CD4-positive, alpha-beta T cell treated with Interferon alpha-2 for 1 hour (primary cell): Measurements from ENCODE around the gene GOT1.
A peak's percentile ranks its signal among the peaks of the same experiment; 100 is the strongest.

Experiments
- DNase-seq, 2 donors: peaks; one replicate each; pipeline ENCODE4 v3.0.0-alpha.2; 2020 to 2022

Gene GOT1

GRCh38 chr10:99430451-99431189 lies at the start of gene GOT1:
GOT1 (minus strand) TSS chr10:99430624; CDS start chr10:99430565, 59 bp downstream.
- peak; percentile 95 to 97 for DNase-seq

GRCh38 chr10:99470327-99470726 lies 39.9 kb upstream of the GOT1 start:
- no peak for DNase-seq

DNA sequence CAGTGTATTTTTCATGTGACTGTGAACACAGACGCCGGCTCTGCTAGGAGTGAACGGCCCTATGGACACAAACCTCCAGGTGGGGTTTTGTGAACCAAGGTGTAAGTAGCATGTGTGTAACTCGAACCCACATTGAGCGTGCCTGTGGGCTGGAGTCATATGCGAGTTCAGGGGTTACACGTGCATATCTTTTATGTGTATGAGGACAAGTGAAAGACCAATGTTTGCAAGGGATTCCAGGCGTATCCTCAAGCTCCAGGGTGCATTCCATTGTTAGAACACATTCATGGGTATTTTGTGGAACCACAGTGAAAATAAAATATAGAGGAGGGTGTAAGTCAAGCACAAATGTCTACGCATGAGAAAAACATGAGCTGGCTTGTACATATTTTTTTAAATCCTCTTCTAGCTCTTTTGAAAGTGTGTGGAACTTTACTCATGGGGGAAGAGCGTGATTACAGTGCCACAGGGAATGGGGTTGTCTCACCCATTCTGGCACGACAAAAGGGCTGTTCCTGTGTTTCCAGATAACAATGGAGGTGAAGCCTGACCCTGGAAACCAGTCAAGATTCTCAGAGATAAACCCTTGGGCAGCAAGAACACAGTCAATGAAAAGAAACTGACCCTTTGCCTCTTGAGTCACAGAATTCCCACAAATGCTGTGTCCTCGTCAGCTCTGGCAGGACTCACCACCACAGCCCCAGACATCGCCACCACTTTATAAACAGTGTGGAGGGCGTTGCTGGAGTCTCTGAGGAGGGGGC lies 37.0 kb upstream of the GOT1 start:
- no peak for DNase-seq

GRCh38 chr10:99466632-99467223 lies 36.3 kb upstream of the GOT1 start:
- DNase-seq, result no peak

DNA sequence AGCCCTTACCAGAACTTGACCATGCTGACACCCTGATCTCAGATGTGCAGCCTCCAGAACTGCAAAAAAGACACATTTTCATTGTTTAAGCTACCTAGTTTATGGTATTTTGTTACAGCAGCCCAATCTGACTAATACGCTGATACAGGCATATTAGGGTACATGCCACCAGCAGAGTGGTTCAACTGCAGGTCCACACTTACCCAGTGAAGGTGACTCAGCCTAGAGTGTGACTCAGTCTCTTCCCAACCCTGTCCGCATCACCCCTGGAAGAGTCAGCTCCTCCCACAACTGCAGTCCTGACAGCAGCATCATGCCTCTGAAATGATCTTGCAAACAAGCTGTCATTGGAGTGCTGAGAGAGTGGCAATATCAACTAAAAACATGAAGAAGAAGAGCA lies 30.8 kb upstream of the GOT1 start:
- DNase-seq, result no peak

GRCh38 chr10:99460070-99460469 lies 29.6 kb upstream of the GOT1 start:
- no peak for DNase-seq

- no peak for DNase-seq
Measured at GRCh38 chr10:99459217-99459616, 28.8 kb upstream of the GOT1 start.

DNA sequence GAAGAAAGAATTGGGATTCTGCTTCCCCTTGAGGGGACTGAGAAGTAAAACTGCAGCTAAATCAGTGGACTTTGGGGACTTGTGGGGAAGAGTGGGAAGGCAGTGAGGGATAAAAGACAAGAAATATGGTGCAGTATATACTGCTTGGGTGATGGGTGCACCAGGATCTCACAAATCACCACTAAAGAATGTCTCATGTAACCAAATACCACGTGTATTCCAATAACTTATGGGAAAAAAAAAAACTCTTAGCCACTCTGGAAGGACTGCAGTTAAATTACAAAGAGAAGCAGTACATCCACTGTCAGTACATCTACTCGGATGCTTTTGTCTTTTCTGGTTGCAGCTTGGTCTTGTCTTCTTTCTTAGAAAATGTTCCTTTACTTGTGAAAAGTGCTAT lies 27.4 kb upstream of the GOT1 start:
- no peak for DNase-seq

DNA sequence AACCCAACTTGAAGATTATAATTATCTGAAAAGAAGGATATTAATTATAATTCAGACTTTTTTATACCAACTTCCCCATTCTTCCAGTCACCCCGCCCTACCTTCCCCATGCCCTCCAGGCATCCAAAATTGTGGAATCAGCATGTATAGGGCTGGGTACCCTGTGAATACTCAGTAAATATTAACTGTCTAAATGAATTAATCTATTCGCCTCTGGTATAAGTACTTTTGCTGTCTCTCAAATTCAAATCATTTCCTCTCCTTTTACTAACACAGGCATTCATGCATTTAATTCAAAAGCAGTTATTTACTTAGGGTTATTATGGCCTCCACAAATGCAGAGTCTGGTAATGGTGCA lies 26.5 kb upstream of the GOT1 start:
- no peak for DNase-seq

DNA sequence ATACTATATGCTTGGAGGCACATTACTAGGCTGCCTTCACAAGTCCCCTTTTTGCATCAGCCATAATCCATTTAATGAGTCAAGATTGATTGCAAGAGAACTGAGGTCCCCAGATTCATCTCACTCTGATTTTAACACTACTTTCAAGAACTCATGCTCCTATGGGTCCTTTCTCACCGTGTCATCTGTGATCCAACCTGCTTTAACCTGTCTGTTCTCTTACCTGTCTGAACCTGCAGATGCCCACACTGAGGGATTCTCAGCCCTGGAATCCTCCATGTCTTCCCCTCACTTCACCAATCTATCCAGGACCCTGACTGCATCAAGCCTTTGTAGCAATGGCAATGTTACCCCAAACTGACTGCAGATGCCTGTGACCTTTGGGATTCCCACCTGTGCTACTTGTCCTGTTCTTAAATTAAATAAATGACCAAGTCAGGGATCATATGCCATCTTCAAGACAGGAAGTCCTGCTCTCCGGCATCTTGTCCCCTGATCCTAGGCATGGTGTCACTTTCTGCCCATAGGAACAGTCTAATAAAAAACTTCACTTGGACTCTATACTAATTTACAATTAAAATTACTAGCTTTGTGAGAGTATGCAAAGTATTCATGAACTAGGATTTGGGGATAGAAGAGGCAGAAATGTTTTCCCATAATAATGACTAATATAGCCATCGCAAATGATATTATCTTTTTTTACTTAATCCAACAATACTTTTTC lies 25.9 kb upstream of the GOT1 start:
- no peak for DNase-seq

DNA sequence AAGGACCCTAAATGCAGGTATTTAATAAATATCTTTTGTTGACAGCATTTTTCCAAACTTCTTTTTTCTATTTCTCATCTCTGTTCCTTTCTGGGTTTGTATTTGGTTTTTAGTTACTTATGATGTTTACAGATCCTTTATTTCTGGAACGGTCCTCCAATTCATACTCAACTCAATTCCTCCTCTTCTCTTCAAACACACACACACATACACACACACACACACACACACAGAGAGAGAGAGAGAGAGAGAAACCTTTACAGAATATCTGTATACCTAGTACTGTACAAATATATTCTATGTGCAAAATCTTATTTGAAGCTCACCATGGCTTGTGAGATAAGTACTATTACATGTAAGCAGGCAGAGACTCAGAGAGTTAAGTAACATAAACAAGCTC lies 21.6 kb upstream of the GOT1 start:
- no peak for DNase-seq

DNA sequence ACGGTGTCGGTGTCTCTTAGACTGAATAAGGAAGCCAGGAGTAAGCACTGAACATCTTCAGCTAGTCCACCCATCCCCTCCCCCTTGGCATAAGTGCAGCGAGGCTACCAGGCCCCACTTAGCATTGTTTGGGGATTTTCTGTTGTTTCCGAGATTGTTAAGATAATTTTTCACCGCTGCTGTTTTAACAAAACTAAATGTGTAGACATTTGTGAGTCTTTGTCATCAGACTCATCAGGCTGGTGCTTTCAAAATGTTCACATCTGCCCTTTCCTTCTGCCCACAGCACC lies 21.0 kb upstream of the GOT1 start:
- no peak for DNase-seq

GRCh38 chr10:99450624-99451498 lies 20.4 kb upstream of the GOT1 start:
- no peak for DNase-seq

DNA sequence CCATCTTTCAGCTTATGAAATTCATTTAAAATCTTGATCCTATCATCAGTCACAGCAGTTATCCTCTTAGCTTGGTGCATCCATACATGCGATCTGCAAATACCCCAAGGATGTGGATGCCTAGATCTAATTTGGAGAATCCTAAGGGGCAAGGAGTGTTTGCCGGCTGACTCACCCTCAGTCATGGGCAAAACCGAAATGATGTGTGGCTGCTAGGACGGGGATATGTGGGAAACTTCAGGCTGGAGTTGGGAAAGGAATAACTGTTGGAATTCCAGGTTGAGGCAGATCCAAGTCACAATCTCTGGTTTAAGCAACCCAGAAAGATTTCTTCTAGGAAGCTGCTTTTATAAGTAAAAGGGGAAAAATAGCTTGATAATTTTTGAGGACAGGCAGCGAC lies 19.7 kb upstream of the GOT1 start:
- no peak for DNase-seq

- no peak for DNase-seq
Measured at GRCh38 chr10:99449023-99449422, 18.6 kb upstream of the GOT1 start.

- DNase-seq, result no peak
Measured at GRCh38 chr10:99444383-99445045, 14.1 kb upstream of the GOT1 start.

- no peak for DNase-seq
Measured at GRCh38 chr10:99443500-99443899, 13.1 kb upstream of the GOT1 start.

DNA sequence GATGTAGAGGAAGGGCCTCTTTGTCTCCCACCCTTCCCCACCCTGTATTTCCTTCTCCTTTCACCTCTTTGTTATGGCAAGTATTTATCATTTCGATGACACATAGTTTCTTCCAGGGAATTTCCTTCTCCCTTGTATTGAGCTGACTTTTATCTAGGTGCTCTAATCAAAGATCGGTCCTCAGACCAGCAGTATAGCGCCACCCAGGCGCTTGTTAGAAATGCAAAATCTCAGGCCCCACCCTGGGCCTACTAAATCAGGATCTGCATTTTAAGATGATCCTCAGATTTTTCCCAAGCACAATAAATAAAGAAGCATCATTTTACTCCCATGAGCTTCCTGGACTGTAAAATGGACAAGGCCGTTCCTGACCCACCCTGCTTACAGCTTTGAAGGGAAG lies 12.0 kb upstream of the GOT1 start:
- DNase-seq, result no peak

- DNase-seq, result no peak
Measured at GRCh38 chr10:99438890-99439289, 8.5 kb upstream of the GOT1 start.

DNA sequence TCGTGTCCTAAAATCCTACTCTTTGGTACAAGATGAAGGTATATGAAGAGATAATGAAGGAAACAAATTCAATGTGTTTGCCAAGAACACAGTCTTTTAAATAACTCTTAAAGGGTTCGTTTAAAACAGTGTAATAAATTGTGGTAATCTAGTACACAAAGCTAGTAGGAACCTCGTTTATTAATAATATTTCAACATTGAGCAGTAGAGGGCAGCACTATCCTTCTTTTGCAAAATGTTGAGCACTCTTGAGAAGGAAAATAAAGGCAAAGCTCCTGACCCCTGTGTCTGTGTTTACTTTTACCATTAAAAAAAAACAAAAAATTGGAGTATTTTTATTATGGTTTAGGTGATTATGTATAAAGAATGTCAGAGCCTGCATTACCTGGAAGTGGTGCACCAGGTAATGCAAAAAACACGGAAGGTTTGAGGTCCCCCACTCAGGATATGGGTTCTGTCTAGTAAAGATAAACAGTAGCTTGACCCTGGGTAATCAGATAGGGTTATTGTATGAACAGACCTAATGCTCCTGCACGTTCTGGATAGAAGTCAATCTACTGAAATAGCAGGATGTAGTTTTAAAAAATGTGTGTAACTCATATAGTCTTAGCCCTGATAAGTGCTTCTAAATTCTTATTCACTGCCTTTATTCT lies 5.7 kb upstream of the GOT1 start:
- peak in 1 of 2 donors; percentile 59 for DNase-seq

GRCh38 chr10:99433378-99434020 lies 3.1 kb upstream of the GOT1 start:
- DNase-seq, result no peak
